HG03064 (cell line): Measurements from ENCODE around the gene NPAS4.
A peak's percentile ranks its signal among the peaks of the same experiment; 100 is the strongest.
"Not testable (repeated sequence)": the region's sequence is repeated elsewhere in the genome, so short reads cannot be mapped to it uniquely, and the experiment has no call there.

Source experiments
- ATAC-seq: cut with Tn5 transposase; IDR thresholded peaks from one replicate; pipeline ENCODE4 v1.9.1; 2021; ENCODE audit warnings: low read depth; ENCODE audit not compliant: unreplicated experiment

The NPAS4 gene

DNA sequence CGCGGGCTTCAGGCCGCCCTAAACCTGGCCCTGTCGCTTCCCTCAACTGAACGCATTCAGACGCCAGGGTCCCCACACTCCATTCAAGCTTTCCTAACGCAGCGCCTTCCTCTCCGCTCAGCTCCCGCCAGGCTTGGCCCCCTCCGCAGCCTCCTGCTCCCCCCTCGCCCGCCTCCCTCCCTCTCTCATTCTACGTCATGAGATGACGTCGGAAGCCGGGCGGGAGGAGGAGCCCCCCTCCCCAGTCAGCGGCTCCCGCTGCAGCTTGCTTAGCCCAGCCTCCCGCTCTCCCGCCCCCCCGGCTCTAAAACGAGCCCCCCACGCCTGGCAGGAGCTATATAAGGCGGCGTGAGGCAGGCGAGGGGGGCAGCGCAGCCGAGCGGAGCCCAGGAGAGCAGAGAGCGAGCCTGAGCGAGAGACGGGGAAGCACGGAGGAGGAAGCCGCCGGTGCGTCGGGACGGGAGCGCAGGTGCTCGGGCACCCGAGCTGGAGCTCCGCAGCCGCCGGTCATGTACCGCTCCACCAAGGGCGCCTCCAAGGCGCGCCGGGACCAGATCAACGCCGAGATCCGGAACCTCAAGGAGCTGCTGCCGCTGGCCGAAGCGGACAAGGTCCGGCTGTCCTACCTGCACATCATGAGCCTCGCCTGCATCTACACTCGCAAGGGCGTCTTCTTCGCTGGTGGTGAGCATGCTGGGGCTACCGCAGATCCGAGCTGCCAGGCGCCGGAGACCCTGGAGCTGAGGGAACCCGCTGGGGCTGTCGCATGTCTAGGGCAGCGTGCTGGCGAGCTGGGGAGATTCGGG, at the start of gene NPAS4:
NPAS4 (plus strand) TSS at position 365 of the 806 bp plus-strand sequence; CDS start at position 510, 145 bp downstream.
- no peak for ATAC-seq

DNA sequence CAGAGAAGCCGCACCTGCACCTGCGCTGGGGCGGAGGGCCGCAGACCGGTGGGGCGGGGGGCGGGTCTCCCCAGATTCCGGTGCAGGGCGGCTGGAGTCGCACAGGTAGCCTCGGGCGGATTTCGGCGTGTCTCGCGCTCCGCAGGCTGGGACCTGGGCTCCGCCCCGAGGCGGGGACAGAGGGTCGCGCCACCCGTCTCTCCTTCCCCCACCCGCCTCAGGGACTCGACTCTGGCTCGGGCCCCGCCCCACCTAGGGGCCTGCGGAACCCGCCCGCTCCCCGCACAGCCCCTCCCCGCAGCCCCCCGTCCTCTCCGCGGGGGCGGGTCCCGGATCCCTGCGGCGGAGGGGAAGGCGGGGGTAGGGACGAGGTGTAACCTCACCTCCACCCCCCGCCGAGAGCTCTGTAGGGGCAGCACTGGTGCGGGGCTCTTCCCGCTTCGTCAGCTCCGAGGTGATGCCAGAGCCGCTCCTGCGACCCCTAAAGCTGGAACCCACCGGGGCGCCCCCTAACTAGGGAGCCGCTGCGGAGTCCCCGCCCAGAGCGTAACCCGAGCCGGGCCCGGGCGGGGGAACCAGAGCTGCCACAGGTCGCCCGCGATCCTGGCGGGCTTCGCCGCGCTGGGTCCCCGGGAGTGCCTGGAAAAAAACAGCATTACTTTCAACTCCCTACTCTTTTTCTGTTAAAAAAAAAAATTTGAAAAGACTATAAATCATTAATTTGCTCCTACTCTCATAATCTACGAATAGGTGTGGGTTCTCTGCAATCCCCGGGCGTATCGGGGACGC, 49.0 kb upstream of the NPAS4 start, which contains the start of gene SLC29A2:
SLC29A2 (minus strand) TSS at position 134 of the 789 bp plus-strand sequence. CDS start 169 bp downstream, outside the sequence.
- peak; percentile 58 for ATAC-seq

DNA sequence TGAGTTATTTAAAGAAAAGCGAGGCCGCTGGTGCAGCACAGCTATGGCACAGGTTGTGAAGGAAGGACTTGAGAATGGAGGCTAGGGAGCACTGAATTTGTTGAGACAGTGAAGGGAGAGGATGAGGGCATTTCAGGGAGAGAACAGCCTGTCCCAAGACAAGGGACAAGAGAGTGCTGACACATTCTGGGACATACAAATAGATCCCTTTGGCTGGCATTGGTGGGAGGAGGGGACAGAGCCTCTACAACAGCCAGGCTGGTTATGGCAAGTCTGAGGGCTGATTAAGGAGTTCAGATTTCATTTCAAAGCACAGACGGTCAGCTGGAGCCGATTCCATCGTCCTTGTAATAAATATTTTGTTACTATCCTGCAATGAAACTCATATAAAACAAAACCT, 47.6 kb upstream of the NPAS4 start:
- ATAC-seq: no peak

DNA sequence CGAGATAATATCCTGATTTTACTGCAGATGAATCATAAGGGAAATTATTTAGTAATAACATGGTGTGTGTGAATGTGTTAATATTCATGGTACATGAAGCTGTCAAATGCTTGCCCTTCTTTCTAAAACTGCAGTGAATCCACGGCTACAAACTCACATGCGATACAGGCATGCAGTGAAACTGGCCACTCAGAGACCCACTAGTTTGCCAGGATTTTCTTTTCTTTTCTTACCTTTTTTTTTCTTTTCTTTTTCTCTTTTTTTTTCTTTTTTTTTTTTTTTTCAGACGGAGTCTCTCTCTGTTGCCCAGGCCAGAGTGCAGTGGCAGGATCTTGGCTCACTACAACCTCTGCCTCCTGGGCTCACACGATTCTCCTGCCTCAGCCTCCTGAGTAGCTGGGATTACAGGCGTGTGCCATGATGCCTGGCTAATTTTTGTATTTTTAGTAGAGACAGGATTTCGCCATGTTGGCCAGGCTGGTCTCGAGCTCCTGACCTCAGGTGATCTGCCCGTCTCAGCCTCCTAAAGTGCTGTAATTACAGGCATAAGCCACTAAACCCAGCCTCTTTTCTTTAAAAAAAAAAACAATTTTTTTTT, 47.0 kb upstream of the NPAS4 start:
- ATAC-seq: not testable (repeated sequence)

DNA sequence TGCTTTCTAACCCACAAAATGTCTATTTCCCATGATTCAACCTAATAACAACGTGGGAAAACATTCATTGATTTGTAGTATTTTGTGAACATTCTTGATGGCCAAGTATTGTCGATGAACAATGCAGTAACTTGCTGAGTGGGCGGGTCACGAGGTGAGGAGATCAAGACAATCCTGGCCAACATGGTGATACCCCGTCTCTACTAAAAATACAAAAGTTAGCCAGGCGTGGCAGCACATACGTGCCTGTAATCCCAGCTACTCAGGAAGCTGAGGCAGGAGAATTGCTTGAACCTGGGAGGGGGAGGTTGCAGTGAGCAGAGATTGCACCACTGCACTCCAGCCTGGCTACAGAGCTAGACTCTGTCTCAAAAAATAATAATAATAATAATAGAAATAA, 40.6 kb upstream of the NPAS4 start:
- not testable (repeated sequence) for ATAC-seq

DNA sequence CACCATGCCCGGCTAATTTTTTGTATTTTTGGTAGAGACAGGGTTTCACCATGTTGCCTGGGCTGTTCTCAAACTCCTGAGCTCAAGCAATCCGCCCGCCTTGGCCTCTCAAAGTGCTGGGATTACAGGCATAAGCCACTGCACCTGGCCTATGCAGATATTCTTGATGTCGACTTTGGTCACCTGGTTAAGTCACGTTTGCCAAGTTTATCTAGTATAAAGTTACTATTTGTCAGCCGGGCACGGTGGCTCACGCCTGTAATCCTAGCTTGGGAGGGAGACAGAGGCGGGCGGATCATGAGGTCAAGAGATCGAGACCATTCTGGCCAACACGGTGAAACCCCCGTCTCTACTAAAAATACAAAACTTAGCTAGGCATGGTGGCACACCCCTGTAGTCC, 36.5 kb upstream of the NPAS4 start:
- not testable (repeated sequence) for ATAC-seq

DNA sequence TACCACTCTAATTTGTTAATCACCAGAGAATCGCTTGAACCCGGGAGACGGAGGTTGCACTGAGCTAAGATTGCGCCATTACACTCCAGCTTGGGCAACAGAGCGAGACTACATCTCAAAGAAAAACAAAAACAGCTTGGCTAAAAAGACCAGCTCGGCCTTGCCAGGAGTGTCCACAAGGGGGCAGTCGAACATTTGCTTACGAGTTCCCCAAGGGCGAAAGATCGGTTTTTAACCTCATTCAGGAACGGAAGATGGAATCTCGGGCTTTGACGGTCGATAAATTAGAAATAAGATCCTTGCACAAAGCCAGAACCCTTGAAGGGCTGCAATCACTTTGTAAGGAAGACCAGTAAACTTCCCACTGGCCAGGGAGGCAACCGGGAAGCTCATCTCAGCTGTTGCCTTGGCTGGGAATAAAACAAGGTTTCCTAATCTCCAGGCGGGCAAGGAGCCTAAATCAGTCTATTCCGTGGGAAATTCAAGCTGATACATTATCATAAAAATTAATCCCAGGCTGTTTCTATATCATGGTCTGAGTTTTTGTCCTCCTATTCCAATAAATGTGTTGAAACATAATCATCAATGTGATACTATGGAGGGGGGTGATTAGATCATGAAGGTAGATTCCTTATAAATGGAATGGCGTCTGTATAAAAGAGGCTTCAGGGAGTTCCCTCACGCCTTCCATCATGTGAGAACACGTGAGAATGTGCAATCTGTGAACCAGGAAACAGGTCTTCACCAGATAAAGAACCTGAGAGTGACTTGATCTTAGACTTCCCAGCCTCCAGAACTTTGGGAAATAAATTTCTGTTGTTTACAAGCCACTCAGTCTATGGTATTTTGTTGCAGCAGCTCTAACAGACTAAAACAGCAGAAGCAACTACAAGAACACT, 34.4 kb upstream of the NPAS4 start:
- ATAC-seq: no peak

DNA sequence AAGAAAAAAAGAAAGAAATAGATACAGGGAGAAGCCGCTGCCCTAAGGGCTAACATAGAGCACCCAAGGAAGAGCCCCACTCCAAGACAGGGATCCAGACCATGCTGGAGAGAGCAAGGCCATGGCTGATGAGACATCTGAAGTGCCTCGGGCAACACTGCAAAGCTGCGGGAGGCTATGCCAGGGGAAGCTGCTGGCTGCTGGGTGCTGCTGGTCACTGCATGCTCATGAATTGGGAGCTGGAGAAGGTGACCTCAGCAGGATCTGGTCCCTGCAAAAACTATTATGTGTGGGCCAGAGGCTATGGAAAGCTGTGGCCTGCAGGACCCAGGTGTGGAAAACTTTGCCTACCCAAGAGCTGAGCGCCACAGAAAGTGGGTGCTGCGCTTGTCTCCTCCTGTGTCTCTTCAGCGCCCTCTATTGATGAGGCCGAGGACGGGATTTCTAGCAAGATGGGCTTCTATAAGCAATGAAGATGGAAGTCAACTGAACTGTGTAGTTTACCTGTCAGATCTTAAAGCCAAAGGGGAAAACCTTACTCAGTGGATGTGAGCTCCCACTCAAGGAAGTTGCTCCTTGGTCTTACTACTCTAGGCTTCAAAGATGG, 32.0 kb upstream of the NPAS4 start:
- ATAC-seq: no peak

DNA sequence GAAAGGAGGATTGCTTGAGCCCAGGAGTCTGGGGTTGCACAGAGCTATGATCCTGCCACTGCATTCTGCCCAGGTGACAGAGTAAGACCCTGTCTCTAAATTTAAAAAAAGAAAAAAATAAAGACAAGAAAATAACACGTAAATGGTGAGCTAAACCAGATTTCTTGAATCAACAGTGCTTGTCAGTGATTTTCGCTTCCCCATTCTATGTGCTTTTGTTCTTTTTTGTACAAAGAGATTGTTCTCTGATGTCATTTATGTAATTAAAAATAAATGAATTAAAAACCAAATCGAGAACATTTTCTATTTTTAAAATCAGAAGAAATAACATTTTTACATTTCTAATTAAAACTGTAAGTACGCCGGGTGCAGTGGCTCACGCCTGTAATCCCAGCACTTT, 29.5 kb upstream of the NPAS4 start:
- no peak for ATAC-seq

DNA sequence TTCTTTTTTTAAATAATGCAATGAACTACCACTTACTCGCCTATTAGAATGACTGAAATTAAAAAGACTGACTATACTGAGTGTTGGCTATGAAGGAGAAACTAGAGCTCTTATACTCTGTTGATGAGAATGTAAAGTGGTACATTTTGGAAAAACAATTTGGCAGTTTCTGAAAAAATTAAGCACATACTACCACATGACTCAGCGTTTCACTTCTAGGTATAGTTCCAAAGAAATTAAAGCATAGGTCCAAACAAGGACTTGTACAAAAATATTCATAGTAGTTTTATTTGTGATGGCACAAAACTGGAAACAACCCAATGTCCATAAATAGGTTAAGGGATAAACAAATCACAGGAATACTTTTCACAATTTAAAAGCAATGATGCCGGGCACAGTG, 26.9 kb upstream of the NPAS4 start:
- no peak for ATAC-seq

DNA sequence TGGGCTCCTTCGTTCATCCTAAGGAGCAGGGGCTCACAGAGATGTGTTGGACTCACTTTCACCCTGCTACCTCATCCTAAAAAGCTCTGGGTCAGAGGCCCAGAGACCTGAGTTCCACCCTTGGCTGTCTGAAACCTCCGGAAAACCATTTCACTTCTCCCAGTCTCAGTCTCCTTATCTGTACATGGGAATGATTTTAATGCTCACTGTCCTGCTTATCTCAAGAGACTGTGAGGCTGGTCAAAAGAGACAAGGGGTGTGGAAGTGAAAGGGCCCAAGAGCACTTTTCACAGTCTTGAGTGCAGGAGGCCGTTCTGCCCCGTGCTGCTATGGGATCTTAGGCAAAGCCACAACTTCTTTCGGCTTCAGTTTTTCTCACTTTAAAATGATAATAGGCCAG, 13.2 kb upstream of the NPAS4 start:
- ATAC-seq: no peak

DNA sequence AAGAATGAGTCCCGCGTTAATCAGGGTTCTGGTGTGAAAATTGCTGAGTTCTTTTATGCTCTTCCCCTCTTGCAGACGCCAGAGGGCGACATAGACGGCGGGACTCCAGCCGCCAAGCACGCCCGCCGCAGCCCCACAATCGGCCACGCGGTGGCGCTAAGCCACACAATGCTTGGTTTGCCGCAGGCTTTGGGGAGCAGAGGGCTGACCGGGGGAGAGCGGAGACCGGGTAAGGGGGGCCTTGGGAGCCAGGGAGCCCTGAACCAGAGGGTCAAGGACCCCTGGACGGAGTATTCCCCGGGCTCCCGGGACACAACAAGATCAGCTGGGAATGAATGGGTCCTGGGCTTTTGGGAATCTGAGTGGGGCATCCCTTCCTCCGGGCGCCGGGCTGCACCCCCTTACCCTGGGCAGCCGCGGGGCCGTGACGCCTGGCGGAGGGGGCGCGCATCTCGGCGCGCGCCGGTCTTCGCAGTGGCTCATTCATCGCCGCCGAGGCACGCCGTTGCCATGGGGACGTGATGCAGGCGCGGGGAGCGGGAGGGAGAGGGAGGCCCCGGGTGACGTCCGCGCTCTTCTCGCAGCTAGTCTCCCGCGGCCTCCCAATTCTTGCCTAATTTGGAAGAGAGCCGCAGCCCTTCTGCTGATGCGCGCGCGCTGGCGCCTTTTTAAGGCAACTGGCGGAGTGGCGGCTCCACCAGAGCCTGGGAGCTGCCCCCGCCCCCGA, 12.2 kb upstream of the NPAS4 start:
- ATAC-seq: no peak

DNA sequence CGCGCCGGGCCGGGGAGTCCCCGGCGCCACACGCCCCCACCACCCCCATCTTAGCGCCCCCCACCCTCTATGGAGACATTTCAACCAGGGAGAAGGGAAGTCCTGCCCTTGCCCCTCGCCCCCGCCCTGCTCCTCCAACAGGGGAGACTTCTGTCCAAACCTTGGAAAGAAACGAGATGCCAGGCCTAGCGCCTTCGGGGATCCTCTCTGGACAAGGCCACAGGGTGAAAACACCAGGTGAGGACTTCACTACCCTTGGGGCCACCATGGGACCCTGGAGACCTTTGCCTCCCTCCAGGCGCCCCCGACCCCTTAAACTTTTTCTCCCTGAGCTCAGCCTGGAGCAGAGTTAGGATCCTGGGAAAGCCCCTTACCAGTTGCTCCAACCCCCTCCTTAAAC, 11.6 kb upstream of the NPAS4 start:
- no peak for ATAC-seq

DNA sequence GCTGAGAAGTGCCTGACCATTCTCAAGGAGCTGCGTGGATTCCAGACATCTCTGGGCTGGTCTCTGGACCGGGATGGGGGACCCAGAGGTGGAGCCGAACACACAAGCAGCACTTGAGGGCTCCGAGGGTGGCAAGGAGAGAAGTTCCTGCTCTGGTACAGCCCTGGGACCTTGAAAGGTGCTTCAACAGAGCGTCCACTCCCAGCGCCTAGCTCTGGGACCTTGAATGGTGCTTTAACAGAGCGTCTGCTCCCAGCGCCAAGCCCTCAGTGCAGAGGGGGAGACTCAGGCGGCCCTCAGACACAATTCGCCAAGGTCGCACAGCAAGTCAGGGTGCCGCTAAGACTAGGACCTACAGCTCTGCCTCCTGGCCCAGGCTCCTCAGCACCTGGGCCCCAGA, 10.6 kb upstream of the NPAS4 start:
- ATAC-seq: no peak

DNA sequence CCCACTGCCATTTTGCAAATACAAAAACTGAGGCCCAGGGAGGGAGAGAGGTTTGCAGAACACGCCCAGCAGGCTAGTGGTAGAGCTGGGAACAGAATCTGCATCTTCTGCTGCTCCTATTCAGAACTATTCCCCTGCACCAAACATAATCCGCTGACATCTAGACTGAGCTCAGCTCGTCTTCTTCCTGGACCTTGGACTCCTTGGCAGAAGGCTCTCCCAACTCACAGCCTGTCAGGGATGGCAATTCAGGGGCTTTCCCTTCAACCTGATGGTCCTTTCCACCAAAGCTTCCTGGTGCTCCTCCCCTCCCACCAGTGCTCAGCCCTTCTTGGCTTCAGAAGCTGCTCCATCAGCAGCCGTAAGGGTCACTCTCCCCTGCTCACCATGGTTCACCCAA, 9.5 kb upstream of the NPAS4 start:
- ATAC-seq: no peak

DNA sequence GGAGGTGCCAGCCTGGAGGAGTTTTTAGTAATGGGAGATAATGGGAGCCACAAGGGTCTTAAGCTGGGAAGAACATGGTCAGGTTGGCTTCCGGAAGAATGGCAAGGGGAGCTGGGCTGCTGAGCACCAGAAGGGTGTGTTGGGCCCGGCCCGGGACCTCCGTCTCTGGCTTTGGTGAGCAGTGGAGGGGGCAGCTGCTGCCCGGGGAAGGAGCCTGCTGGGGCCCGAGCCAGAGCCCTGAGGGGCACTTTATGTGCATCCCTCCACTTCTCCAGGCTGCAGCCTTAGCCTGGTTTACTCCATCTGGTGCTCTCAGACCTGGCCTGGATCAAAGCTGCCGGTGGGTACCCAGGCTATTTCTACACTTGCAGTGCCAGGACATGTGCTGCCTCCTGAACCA, 8.7 kb upstream of the NPAS4 start:
- ATAC-seq: no peak

DNA sequence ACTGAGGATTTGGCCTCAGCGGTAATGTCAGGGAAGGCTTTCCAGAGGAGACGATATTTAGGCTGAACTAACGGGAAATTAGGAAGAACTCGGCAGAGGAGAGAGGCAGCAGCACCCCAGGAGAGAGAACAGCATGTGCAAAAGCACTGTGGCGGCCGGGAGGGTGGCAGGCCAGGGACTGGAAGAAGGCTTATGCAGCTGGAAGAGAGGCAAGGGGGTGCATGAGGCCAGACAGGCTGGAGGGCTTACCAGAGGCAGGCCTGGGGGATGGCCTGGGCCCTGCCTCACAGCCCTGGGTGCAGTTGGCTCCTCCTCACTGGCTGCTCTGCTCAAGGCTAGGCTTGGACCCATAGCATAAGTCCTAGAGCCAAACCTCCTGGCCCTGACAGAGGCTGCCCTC, 7.7 kb upstream of the NPAS4 start:
- no peak for ATAC-seq

DNA sequence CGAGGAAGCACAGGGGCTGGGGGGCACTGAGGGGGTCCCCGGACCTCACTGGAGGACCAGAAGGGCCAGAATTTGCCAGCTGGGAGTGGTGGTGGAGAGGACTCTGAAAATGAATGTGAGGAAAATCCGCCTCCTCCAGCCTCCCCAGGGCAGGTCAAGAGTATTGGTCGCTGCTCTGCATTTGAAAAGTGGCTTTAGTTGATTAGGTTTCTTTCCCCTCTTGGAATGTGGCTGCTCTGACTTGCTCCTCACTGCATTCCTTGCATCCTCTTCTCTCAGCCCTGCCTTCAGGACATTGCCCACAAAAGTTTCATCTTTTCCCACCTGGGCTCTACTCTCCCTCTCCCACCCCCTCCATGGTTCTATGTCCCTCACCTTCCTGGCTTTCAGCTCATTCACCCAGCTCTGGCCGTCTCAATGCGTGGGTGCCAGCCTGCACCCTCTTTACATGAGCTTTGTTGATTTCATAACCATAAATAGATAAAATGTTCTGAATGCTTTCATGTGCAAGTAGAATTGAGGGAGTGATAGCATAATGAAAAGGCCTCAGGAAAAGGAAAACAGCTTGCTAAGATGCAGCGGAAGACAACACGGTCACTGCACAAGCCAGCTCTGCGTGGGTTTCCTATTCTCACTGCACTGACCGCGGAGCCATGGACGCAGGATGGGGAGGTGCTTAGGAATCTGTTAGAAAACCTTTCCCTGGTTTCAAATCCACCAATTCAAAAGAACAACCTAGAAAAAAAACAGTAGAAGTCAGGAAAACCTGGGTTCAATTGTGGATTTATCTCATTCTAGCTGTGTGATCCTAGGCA, 6.5 kb upstream of the NPAS4 start:
- ATAC-seq: no peak
